MM.1S (cell line): ENCODE results near the gene TNK2.
"Not testable (repeated sequence)": the region's sequence is repeated elsewhere in the genome, so short reads cannot be mapped to it uniquely, and the experiment has no call there.

ENCODE experiments used
- CTCF ChIP-seq: fragments of 300-600 bp; sonication (generic); IDR thresholded peaks from 2 replicates; pipeline ENCODE4 v1.5.1; 2016; ENCODE audit warnings: antibody characterized with exemption, low read length, mixed read lengths
- EZH2 ChIP-seq: fragments of 300-600 bp; sonication (generic); optimal IDR thresholded peaks from 2 replicates; pipeline ENCODE3; 2017; ENCODE audit warnings: low read depth, mild to moderate bottlenecking, antibody characterized with exemption, low read length, mixed read lengths

DNA sequence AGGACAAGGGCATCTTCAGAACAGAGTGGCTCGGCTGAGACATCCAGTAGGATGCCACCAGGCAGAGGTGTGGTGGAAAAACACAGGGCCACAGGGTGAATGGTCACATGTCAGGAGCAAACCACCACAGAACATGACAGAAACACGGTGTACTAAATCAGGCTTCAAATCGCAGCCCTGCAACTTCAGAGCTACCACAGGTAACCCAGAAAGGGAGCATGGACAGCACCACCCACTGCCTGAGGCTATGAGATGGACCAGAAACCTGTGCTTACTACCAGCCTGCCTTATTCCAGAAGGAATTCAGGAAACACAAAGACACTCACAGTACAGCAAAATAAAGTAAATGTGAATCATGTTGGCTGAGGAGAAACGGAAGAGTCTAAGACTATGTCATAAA, 41.8 kb upstream of the TNK2 start:
- TF ChIP-seq CTCF, EZH2: not testable (repeated sequence)
